Measurements from ENCODE around the gene CFAP45.

The CFAP45 gene

GRCh38 chr1:159853417-159854115, 46.4 kb downstream of the CFAP45 start:
- DNase-seq (ENCODE audit: low spot score), result no peak

DNA sequence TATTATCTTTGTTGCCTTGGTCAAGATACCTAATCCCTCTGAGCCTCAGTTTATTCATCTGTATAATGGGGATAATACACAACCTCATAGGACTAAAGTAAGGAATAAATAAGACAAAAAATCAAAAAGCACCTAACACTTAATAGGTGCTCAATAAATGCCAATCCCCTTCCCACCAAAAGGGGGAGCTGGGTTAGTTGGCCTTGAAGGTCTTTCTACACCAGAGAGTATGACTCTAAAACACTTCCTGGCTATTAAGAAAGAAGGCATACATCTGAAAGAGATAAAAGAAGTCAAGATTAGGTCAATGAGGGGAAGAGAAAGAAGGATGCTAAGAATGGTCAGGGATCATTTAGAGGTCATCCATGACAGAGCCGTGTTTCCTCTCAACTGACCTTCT, 48.6 kb downstream of the CFAP45 start:
- no peak for DNase-seq (ENCODE audit: low spot score)

- no peak for DNase-seq (ENCODE audit: low spot score)
Measured at GRCh38 chr1:159849626-159850366, 50.2 kb downstream of the CFAP45 start.

GRCh38 chr1:159848326-159848725, 51.6 kb downstream of the CFAP45 start:
- DNase-seq (ENCODE audit: low spot score), result no peak

DNA sequence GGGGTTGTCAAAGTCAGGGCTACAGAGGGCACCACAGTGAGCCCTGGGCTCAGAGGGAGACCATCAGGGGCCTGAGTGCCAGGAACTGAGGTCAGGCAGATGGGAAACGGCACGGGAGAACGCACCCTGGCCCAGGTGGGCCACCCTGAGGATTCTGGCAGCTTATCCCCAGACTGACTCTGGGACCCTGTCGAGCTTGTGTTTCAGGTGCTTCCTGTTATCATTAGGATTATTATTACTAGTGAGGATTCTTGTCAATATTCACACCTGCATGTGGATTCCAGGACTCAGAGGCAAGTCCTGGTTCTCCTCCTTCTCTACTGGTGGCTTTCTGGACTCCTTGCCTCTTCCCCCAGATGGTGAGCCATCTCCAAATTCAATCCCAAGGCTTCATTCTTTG, 52.7 kb downstream of the CFAP45 start:
- no peak for DNase-seq (ENCODE audit: low spot score)

GRCh38 chr1:159845751-159846629, 54.0 kb downstream of the CFAP45 start:
- no peak for DNase-seq (ENCODE audit: low spot score)

- DNase-seq (ENCODE audit: low spot score), result no peak
Measured at GRCh38 chr1:159843459-159843858, 56.5 kb downstream of the CFAP45 start.

DNA sequence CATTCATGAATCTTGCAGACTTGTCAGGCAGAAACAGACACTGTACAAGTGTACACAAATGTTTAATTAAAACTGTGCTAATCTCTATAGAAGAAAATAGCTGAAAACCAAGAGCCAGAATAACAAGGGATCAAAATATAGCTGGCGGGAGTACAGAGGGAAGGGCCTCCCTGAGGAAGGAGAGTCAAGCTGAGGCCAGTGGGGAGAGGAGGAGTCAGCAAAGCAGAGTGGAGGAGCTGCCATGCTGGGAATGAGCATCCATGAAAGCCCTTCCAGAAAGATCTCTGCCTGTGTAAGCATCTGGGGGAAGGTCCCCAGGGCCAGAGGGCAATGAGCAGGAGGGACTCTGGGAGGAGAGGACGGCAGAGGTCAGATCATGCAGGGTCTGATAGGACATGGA, 58.2 kb downstream of the CFAP45 start:
- DNase-seq (ENCODE audit: low spot score), result no peak

GRCh38 chr1:159839116-159839849, 60.7 kb downstream of the CFAP45 start:
- no peak for DNase-seq (ENCODE audit: low spot score)

DNA sequence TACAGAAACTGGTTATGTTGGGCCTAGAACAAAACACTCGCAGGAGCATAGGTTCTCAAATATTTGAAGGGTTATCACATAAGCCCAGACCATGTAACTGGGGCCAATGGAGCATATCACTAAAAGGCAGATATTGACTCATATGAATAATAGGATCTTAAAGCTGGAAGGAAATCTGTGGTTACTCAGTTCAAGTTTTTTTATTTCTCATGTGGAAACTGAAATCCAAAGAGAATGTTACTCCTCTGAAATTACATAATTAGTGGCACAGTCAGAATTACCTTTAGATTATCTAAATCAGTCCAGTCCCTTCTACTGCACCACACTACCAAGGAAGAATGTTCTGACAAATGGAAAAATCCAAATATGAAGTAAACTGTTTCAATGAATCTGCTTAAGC, 61.2 kb downstream of the CFAP45 start:
- DNase-seq (ENCODE audit: low spot score), result no peak

DNA sequence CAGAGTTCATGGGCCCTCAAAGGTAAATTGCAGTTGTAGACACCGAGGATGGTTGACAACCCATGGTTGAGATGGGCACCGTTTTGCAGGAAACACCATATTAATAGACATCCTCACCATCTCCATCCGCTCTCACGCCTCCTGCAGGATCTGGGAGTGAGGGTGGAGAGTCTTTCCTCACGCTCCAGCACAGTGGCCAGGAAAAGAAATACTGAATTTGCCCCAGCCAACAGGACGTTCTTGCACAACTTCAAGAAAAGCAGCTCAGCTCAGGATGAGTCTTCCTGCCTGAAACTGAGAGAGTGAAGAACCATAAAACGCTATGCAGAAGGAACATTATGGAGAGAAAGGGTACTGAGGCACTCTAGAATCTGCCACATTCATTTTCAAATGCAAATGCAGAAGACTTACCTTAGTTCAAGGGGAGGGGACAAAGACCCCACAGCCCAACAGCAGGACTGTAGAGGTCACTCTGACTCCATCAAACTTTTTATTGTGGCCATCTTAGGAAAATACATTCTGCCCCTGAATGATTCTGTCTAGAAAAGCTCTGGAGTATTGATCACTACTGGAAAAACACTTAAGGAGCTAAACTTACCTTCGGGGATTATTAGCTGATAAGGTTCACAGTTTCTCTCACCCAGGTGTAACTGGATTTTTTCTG, 64.0 kb downstream of the CFAP45 start:
- no peak for DNase-seq (ENCODE audit: low spot score)

GRCh38 chr1:159835356-159835755, 64.6 kb downstream of the CFAP45 start:
- DNase-seq (ENCODE audit: low spot score), result no peak

DNA sequence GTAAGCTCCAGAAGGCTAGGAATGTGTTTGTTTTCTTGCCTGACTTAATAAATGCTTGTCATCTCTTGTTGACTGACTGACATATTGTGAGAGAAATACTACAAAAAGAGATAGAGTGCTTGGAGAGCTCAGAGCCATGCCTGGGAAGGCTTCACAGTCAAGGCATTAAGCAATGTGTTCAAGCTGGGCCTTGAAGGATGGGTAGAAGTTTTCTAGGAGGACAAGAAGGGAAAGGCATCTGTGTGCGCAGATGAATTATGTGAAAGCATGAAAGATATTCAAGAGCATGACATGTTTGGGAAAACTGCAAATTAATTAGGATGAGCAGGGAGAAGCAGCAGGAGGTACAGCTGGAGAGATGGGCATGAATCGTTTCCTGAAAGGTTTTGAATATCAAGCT, 67.7 kb downstream of the CFAP45 start:
- DNase-seq (ENCODE audit: low spot score), result no peak

DNA sequence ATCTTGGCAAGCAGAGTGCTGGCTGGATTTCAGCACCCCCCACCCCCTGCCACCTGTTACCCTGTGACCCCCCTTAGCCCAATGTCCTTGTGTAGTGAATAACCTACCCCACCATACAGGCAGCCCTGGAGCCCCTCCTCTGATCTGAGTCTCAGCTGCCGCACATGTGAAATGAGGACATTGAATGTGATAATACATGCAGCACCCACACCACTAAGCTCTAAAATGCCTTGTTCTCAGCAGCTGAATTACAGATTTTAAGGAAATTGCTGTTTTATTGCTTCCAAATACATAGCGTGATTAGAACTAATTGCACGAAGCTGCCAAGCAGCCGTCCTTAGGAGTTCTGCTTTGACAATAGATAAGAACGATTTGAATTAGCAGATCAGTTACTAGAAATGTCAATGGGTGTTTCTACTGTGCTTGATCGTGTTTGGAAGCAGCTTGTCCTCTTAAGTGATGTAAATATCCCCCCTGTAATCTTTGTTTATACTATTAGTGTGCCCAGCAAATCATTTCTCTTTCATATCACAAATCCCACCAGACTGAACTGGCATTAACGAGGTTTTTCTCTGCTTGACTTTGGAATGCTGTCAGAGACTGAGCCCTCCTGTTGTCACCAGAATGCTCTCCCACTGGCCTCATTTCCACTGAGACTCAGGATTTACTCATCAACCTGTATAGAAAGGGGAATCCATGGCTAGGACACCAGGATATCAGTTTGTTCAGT, 68.4 kb downstream of the CFAP45 start:
- no peak for DNase-seq (ENCODE audit: low spot score)

DNA sequence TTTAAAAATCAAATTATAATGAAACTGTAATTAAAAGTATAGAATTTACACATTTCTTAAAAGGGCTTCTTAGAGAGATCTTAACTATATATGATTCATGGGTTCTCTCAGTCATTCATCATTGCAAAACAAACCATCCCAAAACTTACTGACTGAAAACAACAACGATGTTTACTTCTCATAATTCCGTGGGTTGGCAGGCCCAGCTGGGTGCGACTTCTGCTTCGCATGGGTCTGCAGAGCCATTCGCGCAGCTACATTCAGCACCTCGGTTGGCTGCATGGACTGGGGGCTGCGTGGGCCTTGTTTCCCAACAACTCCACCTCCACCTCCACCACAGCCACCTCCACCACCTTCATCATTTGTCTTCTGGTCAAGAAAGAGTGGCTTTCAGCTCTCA, 69.2 kb downstream of the CFAP45 start:
- DNase-seq (ENCODE audit: low spot score), result no peak

DNA sequence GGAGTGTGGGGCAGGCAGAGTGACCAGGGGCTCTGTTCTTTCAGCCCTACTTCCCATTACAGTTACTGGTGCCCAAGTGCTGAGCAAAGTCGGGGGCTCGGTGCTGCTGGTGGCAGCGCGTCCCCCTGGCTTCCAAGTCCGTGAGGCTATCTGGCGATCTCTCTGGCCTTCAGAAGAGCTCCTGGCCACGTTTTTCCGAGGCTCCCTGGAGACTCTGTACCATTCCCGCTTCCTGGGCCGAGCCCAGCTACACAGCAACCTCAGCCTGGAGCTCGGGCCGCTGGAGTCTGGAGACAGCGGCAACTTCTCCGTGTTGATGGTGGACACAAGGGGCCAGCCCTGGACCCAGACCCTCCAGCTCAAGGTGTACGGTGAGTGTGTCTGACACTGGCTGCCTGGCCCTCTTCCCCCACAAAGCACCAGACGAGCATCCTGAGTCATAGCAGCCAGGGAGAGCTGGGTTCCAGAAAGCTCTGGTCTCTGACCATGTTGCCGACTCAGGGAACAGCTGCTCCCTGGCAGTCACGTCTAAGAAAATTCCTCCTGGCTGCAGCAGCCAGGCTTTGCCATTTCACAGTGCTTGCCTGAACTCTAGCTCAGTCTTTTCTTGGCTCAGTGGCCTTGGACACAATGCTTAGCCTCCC, 70.0 kb downstream of the CFAP45 start:
- no peak for DNase-seq (ENCODE audit: low spot score)

DNA sequence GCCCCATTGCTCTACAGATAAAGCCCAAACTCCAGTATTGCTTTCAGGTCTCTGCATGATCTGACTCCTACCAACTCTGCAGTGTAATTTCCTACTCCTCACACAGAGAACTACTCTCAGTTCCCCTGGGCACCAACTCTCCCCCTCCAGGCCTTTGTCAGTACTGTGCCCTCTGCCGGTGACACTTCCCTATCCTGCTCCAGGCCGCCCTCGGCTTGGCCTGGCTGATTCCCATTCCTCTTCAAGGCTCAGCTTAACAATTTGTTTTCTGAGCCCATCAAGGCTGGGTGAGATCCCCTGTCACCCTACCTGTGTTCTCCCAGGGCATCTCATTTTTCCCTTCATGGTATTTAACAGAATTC, 70.7 kb downstream of the CFAP45 start:
- DNase-seq (ENCODE audit: low spot score), result no peak

DNA sequence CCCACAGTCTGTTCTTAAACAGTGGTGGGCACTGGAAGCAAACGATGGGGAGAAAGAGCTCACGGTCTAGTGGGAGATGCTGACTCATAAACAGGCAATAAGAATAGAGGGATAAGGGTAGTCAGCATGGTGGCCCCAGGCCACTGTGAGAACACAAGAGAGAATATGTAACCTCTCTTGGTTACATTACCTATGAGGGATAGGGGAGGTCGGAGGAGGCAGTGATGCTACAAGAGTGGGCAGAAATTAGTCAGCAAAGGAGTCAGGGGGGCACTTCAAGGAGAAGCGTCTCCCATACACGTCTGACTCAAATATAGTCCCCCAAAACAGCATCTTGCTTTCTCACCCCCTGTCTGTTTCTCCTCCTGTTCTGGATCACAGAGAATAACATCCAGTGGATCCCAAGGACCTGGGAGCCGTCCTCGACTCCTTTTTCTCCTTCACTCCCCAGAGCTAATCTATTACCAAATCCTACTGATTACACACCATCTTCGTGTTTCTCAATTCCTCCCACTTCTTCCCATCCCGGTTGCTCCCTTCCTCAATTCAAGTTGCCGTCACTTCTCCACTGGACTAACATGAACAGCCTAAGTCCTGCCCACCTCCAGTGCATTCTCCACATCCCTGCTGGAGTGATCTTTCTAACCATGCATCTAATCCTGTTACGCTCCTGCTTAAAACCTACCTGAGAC, 71.2 kb downstream of the CFAP45 start:
- DNase-seq (ENCODE audit: low spot score), result no peak

DNA sequence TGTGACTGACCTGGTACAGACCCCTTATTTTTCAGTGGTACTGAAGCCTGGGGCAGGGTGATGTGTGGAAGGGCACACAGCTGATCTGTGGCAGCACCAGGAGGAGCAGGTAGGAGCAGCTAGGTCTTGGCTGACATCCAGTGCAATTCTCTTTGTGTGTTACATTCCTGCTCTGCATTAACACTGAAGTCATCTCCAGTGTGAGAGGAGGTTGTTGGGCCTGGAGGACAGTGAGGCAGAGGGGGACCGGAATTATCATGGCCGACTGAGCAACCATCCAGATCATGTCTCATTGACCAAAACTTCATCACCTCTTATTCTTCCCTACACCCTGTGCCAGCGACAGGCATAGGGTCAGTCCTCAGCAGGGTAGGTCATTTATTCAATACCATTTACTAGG, 71.8 kb downstream of the CFAP45 start:
- no peak for DNase-seq (ENCODE audit: low spot score)

DNA sequence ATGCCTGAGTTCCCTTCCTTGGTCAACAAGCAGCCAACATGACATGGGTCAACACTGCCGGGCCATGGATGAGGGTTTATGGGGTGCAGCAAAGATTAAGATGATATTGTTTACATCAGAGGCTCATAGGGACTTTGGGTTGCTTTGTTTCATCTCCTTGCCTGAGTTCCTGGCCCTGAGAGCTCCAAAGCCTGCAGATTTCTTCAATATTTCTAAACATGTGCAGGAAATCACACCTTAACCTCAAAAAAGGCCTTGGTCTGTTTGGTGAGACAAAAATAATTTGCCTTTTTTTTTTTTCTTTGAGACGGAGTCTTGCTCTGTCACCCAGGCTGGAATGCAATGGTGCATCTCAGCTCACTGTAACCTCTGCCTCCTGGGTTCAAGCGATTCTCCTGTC, 72.4 kb downstream of the CFAP45 start:
- peak; percentile 20 for DNase-seq (ENCODE audit: low spot score)
